ENCODE measurements around the gene SUCLG2.
"Not testable (repeated sequence)": the region's sequence is repeated elsewhere in the genome, so short reads cannot be mapped to it uniquely, and the experiment has no call there.

Gene SUCLG2

GRCh38 chr3:67584608-67585007, 69.8 kb downstream of the SUCLG2 start:
- not testable (repeated sequence) for H3K4me1 ChIP-seq (ENCODE audit: insufficient read depth, low read length); H3K4me3 ChIP-seq (ENCODE audit: low read length); H3K9ac ChIP-seq (ENCODE audit: low read depth, low read length); H3K36me3 ChIP-seq (ENCODE audit: insufficient read depth, low read depth, low read length); H3K9me3 ChIP-seq (ENCODE audit: insufficient read depth, low read depth, low read length); H3K27me3 ChIP-seq (ENCODE audit: insufficient read depth, low read length); H3K27ac ChIP-seq (ENCODE audit: low read length)

- Histone ChIP-seq H3K9ac (ENCODE audit: low read depth, low read length) (no peak overlapping the region), H3K4me3 (ENCODE audit: low read length) (no peak overlapping the region), H3K4me1 (ENCODE audit: insufficient read depth, low read length) (no peaks in the 10 kb centered on the region), H3K9me3 (ENCODE audit: insufficient read depth, low read depth, low read length) (no peaks in the 10 kb centered on the region), H3K27ac (ENCODE audit: low read length) (no peak overlapping the region), H3K36me3 (ENCODE audit: insufficient read depth, low read depth, low read length) (no peaks in the 10 kb centered on the region), H3K27me3 (ENCODE audit: insufficient read depth, low read length) (no peaks in the 10 kb centered on the region)
Observed at GRCh38 chr3:67580430-67581000, 73.9 kb downstream of the SUCLG2 start.

- Histone ChIP-seq H3K36me3 (ENCODE audit: insufficient read depth, low read depth, low read length) (no peaks in the 10 kb centered on the region), H3K27ac (ENCODE audit: low read length) (no peak overlapping the region), H3K4me3 (ENCODE audit: low read length) (no peak overlapping the region), H3K27me3 (ENCODE audit: insufficient read depth, low read length) (no peaks in the 10 kb centered on the region), H3K9me3 (ENCODE audit: insufficient read depth, low read depth, low read length) (no peaks in the 10 kb centered on the region), H3K4me1 (ENCODE audit: insufficient read depth, low read length) (no peaks in the 10 kb centered on the region), H3K9ac (ENCODE audit: low read depth, low read length) (no peak overlapping the region)
Observed at GRCh38 chr3:67578416-67578815, 76.0 kb downstream of the SUCLG2 start.

GRCh38 chr3:67576441-67576840, 78.0 kb downstream of the SUCLG2 start:
- H3K36me3 ChIP-seq (ENCODE audit: insufficient read depth, low read depth, low read length), result no peaks in the 10 kb centered on the region; the same call in 1 of the 2 replicates
- H3K9me3 ChIP-seq (ENCODE audit: insufficient read depth, low read depth, low read length), result no peaks in the 10 kb centered on the region
- H3K4me3 ChIP-seq (ENCODE audit: low read length), result no peak overlapping the region
- no peak overlapping the region for H3K27ac ChIP-seq (ENCODE audit: low read length)
- no peak overlapping the region for H3K9ac ChIP-seq (ENCODE audit: low read depth, low read length)
- no peaks in the 10 kb centered on the region for H3K27me3 ChIP-seq (ENCODE audit: insufficient read depth, low read length)
- no peaks in the 10 kb centered on the region for H3K4me1 ChIP-seq (ENCODE audit: insufficient read depth, low read length)

DNA sequence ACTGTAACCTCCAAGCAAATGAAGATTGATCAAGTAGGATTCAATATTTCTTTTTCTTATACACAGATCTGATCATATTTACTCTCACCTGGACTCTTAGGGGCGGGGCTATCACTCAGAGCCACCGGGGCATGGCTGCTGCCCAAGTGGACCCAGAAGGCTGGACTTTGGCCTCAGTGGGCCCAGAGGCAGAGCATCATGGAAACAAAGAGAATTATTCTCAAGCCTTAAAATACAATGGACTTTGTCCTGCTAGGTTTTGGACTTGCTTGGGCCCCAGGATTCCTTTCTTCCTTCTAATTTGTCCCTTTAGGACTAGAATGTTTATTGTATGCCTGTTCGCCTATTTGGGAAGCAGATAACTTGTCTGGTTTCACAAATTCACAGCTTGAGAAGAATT, 85.1 kb downstream of the SUCLG2 start:
- H3K27ac ChIP-seq (ENCODE audit: low read length), result no peak overlapping the region
- no peaks in the 10 kb centered on the region for H3K4me1 ChIP-seq (ENCODE audit: insufficient read depth, low read length)
- H3K9ac ChIP-seq (ENCODE audit: low read depth, low read length), result no peak overlapping the region
- peaks cover 6% of the 10 kb centered on the region; the same call in 1 of the 2 replicates for H3K36me3 ChIP-seq (ENCODE audit: insufficient read depth, low read depth, low read length)
- H3K4me3 ChIP-seq (ENCODE audit: low read length), result no peak overlapping the region
- peaks cover 16% of the 10 kb centered on the region for H3K9me3 ChIP-seq (ENCODE audit: insufficient read depth, low read depth, low read length)
- H3K27me3 ChIP-seq (ENCODE audit: insufficient read depth, low read length), result no peaks in the 10 kb centered on the region

GRCh38 chr3:67567893-67568292, 86.5 kb downstream of the SUCLG2 start:
- Histone ChIP-seq H3K9ac (ENCODE audit: low read depth, low read length) (no peak overlapping the region), H3K4me3 (ENCODE audit: low read length) (no peak overlapping the region), H3K36me3 (ENCODE audit: insufficient read depth, low read depth, low read length) (peaks cover 6% of the 10 kb centered on the region; the same call in 1 of the 2 replicates), H3K9me3 (ENCODE audit: insufficient read depth, low read depth, low read length) (peaks cover 16% of the 10 kb centered on the region), H3K27ac (ENCODE audit: low read length) (no peak overlapping the region), H3K4me1 (ENCODE audit: insufficient read depth, low read length) (no peaks in the 10 kb centered on the region), H3K27me3 (ENCODE audit: insufficient read depth, low read length) (no peaks in the 10 kb centered on the region)

GRCh38 chr3:67564973-67565372, 89.4 kb downstream of the SUCLG2 start:
- Histone ChIP-seq H3K4me3 (ENCODE audit: low read length) (no peak overlapping the region), H3K9me3 (ENCODE audit: insufficient read depth, low read depth, low read length) (peaks cover 2% of the 10 kb centered on the region), H3K27me3 (ENCODE audit: insufficient read depth, low read length) (no peaks in the 10 kb centered on the region), H3K27ac (ENCODE audit: low read length) (no peak overlapping the region), H3K9ac (ENCODE audit: low read depth, low read length) (no peak overlapping the region), H3K4me1 (ENCODE audit: insufficient read depth, low read length) (no peaks in the 10 kb centered on the region), H3K36me3 (ENCODE audit: insufficient read depth, low read depth, low read length) (no peaks in the 10 kb centered on the region)

DNA sequence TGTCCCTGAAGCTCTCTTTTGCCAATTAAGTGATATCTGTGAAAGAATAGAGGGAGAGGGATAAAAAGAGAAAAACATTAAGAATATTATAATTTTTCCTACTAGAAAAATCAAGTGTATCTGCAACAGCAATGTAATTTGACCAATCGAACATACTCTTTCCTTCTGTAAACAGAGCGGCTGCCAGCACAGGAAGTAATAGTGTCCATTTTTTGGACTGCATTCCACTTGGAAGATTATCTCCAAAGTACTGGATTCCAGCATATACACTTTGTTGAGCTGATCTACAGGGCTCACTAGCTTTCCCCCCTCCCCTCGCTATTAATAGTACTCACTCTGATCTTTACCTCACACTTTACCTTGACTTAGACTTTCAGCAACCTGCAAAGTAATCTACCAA, 90.4 kb downstream of the SUCLG2 start:
- H3K4me3 ChIP-seq (ENCODE audit: low read length), result no peak overlapping the region
- no peaks in the 10 kb centered on the region for H3K36me3 ChIP-seq (ENCODE audit: insufficient read depth, low read depth, low read length)
- no peak overlapping the region for H3K9ac ChIP-seq (ENCODE audit: low read depth, low read length)
- no peaks in the 10 kb centered on the region for H3K9me3 ChIP-seq (ENCODE audit: insufficient read depth, low read depth, low read length)
- H3K27ac ChIP-seq (ENCODE audit: low read length), result no peak overlapping the region
- no peaks in the 10 kb centered on the region for H3K4me1 ChIP-seq (ENCODE audit: insufficient read depth, low read length)
- no peaks in the 10 kb centered on the region for H3K27me3 ChIP-seq (ENCODE audit: insufficient read depth, low read length)

DNA sequence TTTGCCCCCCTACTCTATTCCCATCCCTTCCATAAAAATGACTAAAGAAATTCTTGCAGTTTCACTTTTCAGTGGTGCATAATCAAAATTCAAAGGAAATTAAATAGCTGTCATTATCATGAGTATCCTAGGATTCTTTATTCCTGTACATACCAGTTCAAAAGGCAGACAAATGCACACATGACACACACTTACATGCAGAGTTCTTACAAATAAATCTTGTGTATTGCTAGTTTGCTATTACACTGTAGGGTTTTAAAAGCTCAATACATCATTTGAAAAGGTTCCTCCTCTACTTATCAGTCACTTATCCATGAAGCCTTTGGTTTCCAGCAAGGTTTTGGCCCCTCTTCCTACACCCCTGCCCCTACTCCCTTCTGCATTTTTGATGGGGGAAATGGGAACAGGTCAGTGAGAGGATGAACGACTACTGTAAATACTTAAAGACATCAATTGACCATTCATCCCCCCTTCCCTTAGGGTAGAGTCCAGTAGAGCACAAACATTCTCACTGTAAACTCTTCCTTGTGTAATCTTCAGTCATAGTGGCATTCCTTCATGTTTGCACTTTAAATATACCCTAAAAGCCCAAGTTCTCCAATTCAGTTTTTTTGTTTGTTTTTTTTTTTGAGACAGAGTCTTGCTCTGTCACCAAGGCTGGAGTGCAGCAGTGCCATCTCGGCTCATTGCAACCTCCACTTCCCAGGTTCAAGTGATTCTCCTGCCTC, 92.6 kb downstream of the SUCLG2 start:
- Histone ChIP-seq H3K4me1 (ENCODE audit: insufficient read depth, low read length) (no peaks in the 10 kb centered on the region), H3K27ac (ENCODE audit: low read length) (no peak overlapping the region), H3K36me3 (ENCODE audit: insufficient read depth, low read depth, low read length) (no peaks in the 10 kb centered on the region), H3K9me3 (ENCODE audit: insufficient read depth, low read depth, low read length) (no peaks in the 10 kb centered on the region), H3K4me3 (ENCODE audit: low read length) (no peak overlapping the region), H3K9ac (ENCODE audit: low read depth, low read length) (no peak overlapping the region), H3K27me3 (ENCODE audit: insufficient read depth, low read length) (no peaks in the 10 kb centered on the region)

DNA sequence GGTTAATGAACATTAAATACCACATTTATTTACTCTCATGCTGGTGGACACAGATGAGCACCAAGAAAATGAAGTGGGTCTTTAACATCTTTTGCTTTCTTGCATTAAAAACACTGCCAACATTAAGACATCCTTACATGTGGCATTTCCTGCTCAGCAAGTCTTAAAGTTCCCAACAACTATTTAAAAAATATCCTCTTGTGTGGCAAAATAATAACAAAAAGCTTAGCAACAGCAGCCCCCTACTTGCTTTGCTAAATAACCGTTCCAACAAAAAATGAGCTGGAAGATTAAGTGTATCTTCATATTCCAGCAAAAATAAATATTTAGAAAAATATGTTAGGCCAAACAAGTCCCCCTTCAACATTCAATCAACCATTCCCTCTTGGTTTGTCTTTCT, 93.1 kb downstream of the SUCLG2 start:
- H3K27me3 ChIP-seq (ENCODE audit: insufficient read depth, low read length), result no peaks in the 10 kb centered on the region
- H3K9ac ChIP-seq (ENCODE audit: low read depth, low read length), result no peak overlapping the region
- no peak overlapping the region for H3K27ac ChIP-seq (ENCODE audit: low read length)

GRCh38 chr3:67559029-67559605, 95.3 kb downstream of the SUCLG2 start:
- no peak overlapping the region for H3K9ac ChIP-seq (ENCODE audit: low read depth, low read length)
- H3K27ac ChIP-seq (ENCODE audit: low read length), result no peak overlapping the region
- no peaks in the 10 kb centered on the region for H3K36me3 ChIP-seq (ENCODE audit: insufficient read depth, low read depth, low read length)
- H3K27me3 ChIP-seq (ENCODE audit: insufficient read depth, low read length), result no peaks in the 10 kb centered on the region
- H3K4me3 ChIP-seq (ENCODE audit: low read length), result no peak overlapping the region
- H3K4me1 ChIP-seq (ENCODE audit: insufficient read depth, low read length), result no peaks in the 10 kb centered on the region
- no peaks in the 10 kb centered on the region for H3K9me3 ChIP-seq (ENCODE audit: insufficient read depth, low read depth, low read length)

More for the DNA sequence above, 93.1 kb downstream of the SUCLG2 start:
- Histone ChIP-seq H3K9me3 (ENCODE audit: insufficient read depth, low read depth, low read length) (no peaks in the 10 kb centered on the region), H3K4me3 (ENCODE audit: low read length) (no peak overlapping the region), H3K4me1 (ENCODE audit: insufficient read depth, low read length) (no peaks in the 10 kb centered on the region), H3K36me3 (ENCODE audit: insufficient read depth, low read depth, low read length) (no peaks in the 10 kb centered on the region)

DNA sequence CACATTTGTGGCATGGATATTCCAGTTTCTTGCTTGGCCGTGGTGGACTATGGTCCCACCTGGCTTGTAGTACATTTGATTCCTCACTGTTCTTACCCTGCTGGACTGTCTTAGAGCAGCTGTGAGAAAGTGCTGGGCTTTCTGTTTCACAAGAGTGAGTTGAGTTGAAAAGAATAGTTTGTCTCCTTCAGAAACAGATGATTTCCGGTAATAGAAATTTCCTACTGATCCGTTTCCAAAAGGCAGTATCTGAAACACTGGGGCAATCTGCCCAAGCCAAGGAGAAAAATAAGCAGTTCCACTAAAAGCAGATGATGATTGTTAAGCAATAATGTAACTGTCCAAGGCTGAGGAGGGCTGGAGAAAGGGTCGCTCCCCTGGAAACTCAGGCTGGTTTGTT, 96.0 kb downstream of the SUCLG2 start:
- Histone ChIP-seq H3K9me3 (ENCODE audit: insufficient read depth, low read depth, low read length) (no peaks in the 10 kb centered on the region), H3K36me3 (ENCODE audit: insufficient read depth, low read depth, low read length) (no peaks in the 10 kb centered on the region), H3K4me3 (ENCODE audit: low read length) (no peak overlapping the region), H3K4me1 (ENCODE audit: insufficient read depth, low read length) (no peaks in the 10 kb centered on the region), H3K9ac (ENCODE audit: low read depth, low read length) (no peak overlapping the region), H3K27me3 (ENCODE audit: insufficient read depth, low read length) (no peaks in the 10 kb centered on the region), H3K27ac (ENCODE audit: low read length) (no peak overlapping the region)

Measured in iPS-20b (cell line).